ENCODE results near the gene CNGB1. TPM values are rescaled to one million over a fixed set of nuclear protein-coding genes. Genes with fewer than 3 reads are reported as not detected.

CNGB1 gene
- total RNA-seq, result 1 to 10 TPM in 1 of 3 donors, under 1 TPM in 2; 0.14 to 2.0 (median 0.55) TPM
- long read RNA-seq, donor 1, partial matches to known transcripts, result 1 of 2 reads
- long read RNA-seq, donor 1, other reads (novel, unspliced or antisense), result 1 of 2 reads
- long read RNA-seq, donor 2, result 0 reads

- no peak within 1 kb of the TSS for H3K4me3 ChIP-seq
- no peaks in the 10 kb centered on the region for H3K4me1 ChIP-seq (ENCODE audit: low read depth)
- no peaks in the 10 kb centered on the region for H3K36me3 ChIP-seq (ENCODE audit: low read depth)
- TF ChIP-seq, protein P1, sequence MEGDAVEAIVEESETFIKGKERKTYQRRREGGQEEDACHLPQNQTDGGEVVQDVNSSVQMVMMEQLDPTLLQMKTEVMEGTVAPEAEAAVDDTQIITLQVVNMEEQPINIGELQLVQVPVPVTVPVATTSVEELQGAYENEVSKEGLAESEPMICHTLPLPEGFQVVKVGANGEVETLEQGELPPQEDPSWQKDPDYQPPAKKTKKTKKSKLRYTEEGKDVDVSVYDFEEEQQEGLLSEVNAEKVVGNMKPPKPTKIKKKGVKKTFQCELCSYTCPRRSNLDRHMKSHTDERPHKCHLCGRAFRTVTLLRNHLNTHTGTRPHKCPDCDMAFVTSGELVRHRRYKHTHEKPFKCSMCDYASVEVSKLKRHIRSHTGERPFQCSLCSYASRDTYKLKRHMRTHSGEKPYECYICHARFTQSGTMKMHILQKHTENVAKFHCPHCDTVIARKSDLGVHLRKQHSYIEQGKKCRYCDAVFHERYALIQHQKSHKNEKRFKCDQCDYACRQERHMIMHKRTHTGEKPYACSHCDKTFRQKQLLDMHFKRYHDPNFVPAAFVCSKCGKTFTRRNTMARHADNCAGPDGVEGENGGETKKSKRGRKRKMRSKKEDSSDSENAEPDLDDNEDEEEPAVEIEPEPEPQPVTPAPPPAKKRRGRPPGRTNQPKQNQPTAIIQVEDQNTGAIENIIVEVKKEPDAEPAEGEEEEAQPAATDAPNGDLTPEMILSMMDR (IDR thresholded peaks at IDR 0.05), result no peak
- no peaks in the 10 kb centered on the region for H3K9me3 ChIP-seq
- ATAC-seq (no peak), DNase-seq (no peak)
- intact Hi-C loops (cut with DNase I, micrococcal nuclease), result no loop called here
Observed at GRCh38 chr16:57970970-57971369, at the start of gene CNGB1. Gene CNGB1 (minus strand): TSS chr16:57971128. CDS start chr16:57967286, 3,842 bp downstream.

DNA sequence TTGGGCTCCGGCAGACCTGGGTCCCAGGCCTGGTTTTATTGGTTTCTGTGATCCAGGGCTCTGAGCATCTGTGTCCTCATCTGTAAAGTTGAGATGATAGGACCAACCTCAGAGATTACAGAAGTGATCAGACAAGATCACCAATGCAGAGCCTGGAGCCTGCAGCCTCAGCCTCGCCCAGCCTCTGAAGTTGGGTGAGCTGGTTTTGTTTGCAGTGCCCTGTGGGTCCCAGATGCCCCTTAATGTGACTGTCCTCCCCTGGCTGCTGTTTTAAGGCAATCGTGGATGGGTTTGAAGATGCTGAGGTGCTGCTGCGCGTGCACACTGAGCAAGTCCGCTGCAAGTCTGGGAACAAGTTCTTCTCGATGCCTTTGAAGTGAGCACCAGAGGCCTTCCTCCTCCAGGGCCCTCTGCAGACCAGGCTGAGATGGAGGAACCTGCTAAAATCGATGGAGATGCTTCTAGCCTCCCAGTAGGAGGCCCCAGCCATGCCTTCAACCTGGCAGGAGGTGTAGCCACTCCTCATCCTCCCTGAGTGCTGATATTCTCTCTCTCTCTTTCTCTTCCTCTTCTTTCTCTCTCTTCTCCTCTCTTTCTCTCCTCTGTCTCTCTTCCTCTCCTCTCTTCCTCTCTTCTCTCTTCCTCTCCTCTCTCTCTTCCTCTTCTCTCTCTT lies 49.1 kb upstream of the CNGB1 start:
- TF ChIP-seq, protein P1 (IDR thresholded peaks at IDR 0.05), result no peak
- no peak overlapping the region for H3K4me3 ChIP-seq
- intact Hi-C loops (cut with DNase I, micrococcal nuclease), result loop anchor here in 1 of 2 donors (5.0 kb wide), 1 partner anchor 102 kb away; no protein-coding TSS in a partner anchor
- H3K9me3 ChIP-seq, result no peaks in the 10 kb centered on the region
- H3K4me1 ChIP-seq (ENCODE audit: low read depth), result peaks cover 27% of the 10 kb centered on the region
- ATAC-seq (no peak), DNase-seq (no peak)
- no peaks in the 10 kb centered on the region for H3K36me3 ChIP-seq (ENCODE audit: low read depth)

DNA sequence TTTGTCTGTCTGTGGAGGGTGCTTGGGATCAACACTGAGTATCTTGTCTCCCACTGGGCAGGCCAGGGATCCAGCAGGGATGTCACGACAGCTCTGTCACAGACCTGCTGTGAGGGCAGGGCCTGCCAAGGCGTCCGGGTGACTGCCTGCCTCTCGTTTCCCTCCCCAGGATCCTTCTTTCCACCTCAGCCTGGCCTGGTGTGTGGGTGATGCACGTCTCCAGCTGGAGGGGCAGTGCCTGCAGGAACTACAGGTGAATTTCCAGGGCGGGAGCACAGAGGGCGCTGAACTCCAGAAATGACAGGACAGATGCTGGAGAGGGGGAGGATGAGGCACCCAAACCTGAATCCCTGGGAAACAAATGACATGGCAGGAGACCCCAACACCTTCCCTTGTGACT lies 47.9 kb upstream of the CNGB1 start:
- intact Hi-C loops (cut with DNase I, micrococcal nuclease), result no loop called here

GRCh38 chr16:58016840-58017446 lies 46.0 kb upstream of the CNGB1 start:
- Histone ChIP-seq H3K4me1 (ENCODE audit: low read depth) (peaks cover under 1% of the 10 kb centered on the region), H3K4me3 (no peak overlapping the region), H3K9me3 (no peaks in the 10 kb centered on the region), H3K36me3 (ENCODE audit: low read depth) (no peaks in the 10 kb centered on the region)
- ATAC-seq, result no peak
- intact Hi-C loops (cut with DNase I, micrococcal nuclease), result no loop called here
- DNase-seq, result no peak
- TF ChIP-seq, protein P1 (IDR thresholded peaks at IDR 0.05), result no peak

More for the DNA sequence above, 47.9 kb upstream of the CNGB1 start:
- no peak overlapping the region for H3K4me3 ChIP-seq
- H3K36me3 ChIP-seq (ENCODE audit: low read depth), result no peaks in the 10 kb centered on the region
- H3K4me1 ChIP-seq (ENCODE audit: low read depth), result peaks cover 19% of the 10 kb centered on the region
- no peak for DNase-seq
- ATAC-seq, result no peak
- H3K9me3 ChIP-seq, result no peaks in the 10 kb centered on the region
- TF ChIP-seq, protein P1 (IDR thresholded peaks at IDR 0.05), result no peak

- no peak for ATAC-seq
- TF ChIP-seq, protein P1 (IDR thresholded peaks at IDR 0.05), result no peak
- intact Hi-C loops (cut with DNase I, micrococcal nuclease), result no loop called here
Observed at GRCh38 chr16:58013201-58013956, 42.5 kb upstream of the CNGB1 start.

More at GRCh38 chr16:58013201-58013956, 42.5 kb upstream of the CNGB1 start:
- Histone ChIP-seq H3K9me3 (no peaks in the 10 kb centered on the region), H3K36me3 (ENCODE audit: low read depth) (no peaks in the 10 kb centered on the region), H3K4me1 (ENCODE audit: low read depth) (no peaks in the 10 kb centered on the region), H3K4me3 (no peak overlapping the region)
- DNase-seq, result no peak

All from mucosa of descending colon (tissue), 3 donors.